ENCODE results near the gene DMXL1.

- TF ChIP-seq MAX (IDR thresholded peaks at IDR 0.05; ENCODE audit: low read depth, low read length) (no peak), MYC (IDR thresholded peaks at IDR 0.05; ENCODE audit: low read depth, low read length) (no peak)
These were observed 186.7 kb downstream of the DMXL1 start for GRCh38 chr5:119257613-119258012.

Measured in NB4 (cell line).